NCI-H1417 (cell line): ENCODE data around the gene ANGPT4.
"Not testable (repeated sequence)": the region's sequence is repeated elsewhere in the genome, so short reads cannot be mapped to it uniquely, and the experiment has no call there.

Experiments used
- DNase-seq, 3 experiments: peaks; one replicate each; lab custom pipeline; 2025; lab: John Stamatoyannopoulos, UW

ANGPT4 gene

GRCh38 chr20:906001-906520 is 10.1 kb downstream of the ANGPT4 start:
- DNase-seq = no peak

GRCh38 chr20:905396-905961 is 10.7 kb downstream of the ANGPT4 start:
- DNase-seq = no peak

GRCh38 chr20:904039-904545 is 12.0 kb downstream of the ANGPT4 start:
- DNase-seq = no peak

GRCh38 chr20:897436-897835 is 18.7 kb downstream of the ANGPT4 start:
- not testable (repeated sequence) for DNase-seq

GRCh38 chr20:896501-897025 is 19.6 kb downstream of the ANGPT4 start:
- DNase-seq = no peak

- DNase-seq = not testable (repeated sequence)
Measured at GRCh38 chr20:892371-892770, 23.8 kb downstream of the ANGPT4 start.

GRCh38 chr20:891706-892080 is 24.4 kb downstream of the ANGPT4 start:
- DNase-seq = no peak

GRCh38 chr20:891058-891705 is 25.0 kb downstream of the ANGPT4 start:
- DNase-seq = no peak

GRCh38 chr20:890666-891057 is 25.5 kb downstream of the ANGPT4 start:
- no peak for DNase-seq

- no peak for DNase-seq
Measured at GRCh38 chr20:889932-890463, 26.1 kb downstream of the ANGPT4 start.

- no peak for DNase-seq
Measured at GRCh38 chr20:889106-889505, 27.0 kb downstream of the ANGPT4 start.

- no peak for DNase-seq
Measured at GRCh38 chr20:888057-888456, 28.1 kb downstream of the ANGPT4 start.

- no peak for DNase-seq
Measured at GRCh38 chr20:887137-887536, 29.0 kb downstream of the ANGPT4 start.

- DNase-seq = peak in 2 of 3 experiments; percentile 43 to 55
Measured at GRCh38 chr20:884983-885952, 30.9 kb downstream of the ANGPT4 start.

GRCh38 chr20:881783-882144 is 34.4 kb downstream of the ANGPT4 start:
- DNase-seq = no peak

- no peak for DNase-seq
Measured at GRCh38 chr20:881051-881782, 34.9 kb downstream of the ANGPT4 start.

GRCh38 chr20:879626-880025 is 36.5 kb downstream of the ANGPT4 start:
- no peak for DNase-seq

GRCh38 chr20:878511-879307 is 37.4 kb downstream of the ANGPT4 start:
- DNase-seq = no peak

GRCh38 chr20:877814-878213 is 38.3 kb downstream of the ANGPT4 start:
- DNase-seq = no peak

- DNase-seq = no peak
Measured at GRCh38 chr20:875115-875514, 41.0 kb downstream of the ANGPT4 start.
